Activated naive CD4-positive, alpha-beta T cell treated with anti-CD3 and anti-CD28 coated beads for 36 hours (primary cell): ENCODE measurements around the gene RAB10. TPM values are rescaled to one million over a fixed set of nuclear protein-coding genes. Genes with fewer than 3 reads are reported as not detected.
A peak's percentile ranks its signal among the peaks of the same experiment; 100 is the strongest.
"Not testable (repeated sequence)": the region's sequence is repeated elsewhere in the genome, so short reads cannot be mapped to it uniquely, and the experiment has no call there.

ENCODE experiments used
- CTCF ChIA-PET: fragments of 350-600 bp; sonication (Branson Sonifier 250); formaldehyde crosslinking; loops from one replicate; lab custom pipeline; 2021; ENCODE audit warnings: antibody characterized with exemption; lab: Charles Lee
- DNase-seq: peaks from one replicate; pipeline ENCODE4 v3.0.0-alpha.2; 2020
- H3K27ac Mint-ChIP-seq: one replicate; pipeline ENCODE4 v1.8.0; 2021; ENCODE audit warnings: mild to moderate bottlenecking, mixed read lengths
- H3K27me3 Mint-ChIP-seq: one replicate; pipeline ENCODE4 v1.8.0; 2021; ENCODE audit warnings: low read depth, mixed read lengths
- H3K36me3 Mint-ChIP-seq: one replicate; pipeline ENCODE4 v1.8.0; 2021; ENCODE audit warnings: low read depth, mixed read lengths
- H3K4me1 Mint-ChIP-seq: one replicate; pipeline ENCODE4 v1.8.0; 2021; ENCODE audit warnings: low read depth, mixed read lengths
- H3K4me3 Mint-ChIP-seq: one replicate; pipeline ENCODE4 v1.8.0; 2021; ENCODE audit warnings: mild to moderate bottlenecking, moderate library complexity, mixed read lengths
- H3K9me3 Mint-ChIP-seq: one replicate; pipeline ENCODE4 v1.8.0; 2021; ENCODE audit warnings: mixed read lengths
- intact Hi-C: fragments of 100-400 bp; cut with micrococcal nuclease; formaldehyde crosslinking; loops from one replicate; pipeline ENCODE4 v1.15.1; 2023
- total RNA-seq, 2 experiments: library from RNA; stranded (reverse); gene quantifications; one replicate each; pipeline ENCODE4 v1.2.3, GENCODE V29; 2021

Gene RAB10
- total RNA-seq, 2 experiments from 2014 or later = 84.2 to 93.0 TPM

- H3K27me3 Mint-ChIP-seq = peaks cover 11% of the 10 kb centered on the region
- no peaks in the 10 kb centered on the region for H3K4me1 Mint-ChIP-seq
- no peaks in the 10 kb centered on the region for H3K36me3 Mint-ChIP-seq
- intact Hi-C loops = no loop called here
- H3K4me3 Mint-ChIP-seq = no peak overlapping the region
- H3K27ac Mint-ChIP-seq = no peak overlapping the region
- no peaks in the 10 kb centered on the region for H3K9me3 Mint-ChIP-seq
- CTCF ChIA-PET = interaction anchor here (0.6 to 1.4 kb wide), 5 partner anchors 11 to 481 kb away, joined by 3 to 4 read pairs (median 3); no protein-coding TSS in a partner anchor
- no peak for DNase-seq
Measured at GRCh38 chr2:26148501-26148900, 114.6 kb downstream of the RAB10 start.

DNA sequence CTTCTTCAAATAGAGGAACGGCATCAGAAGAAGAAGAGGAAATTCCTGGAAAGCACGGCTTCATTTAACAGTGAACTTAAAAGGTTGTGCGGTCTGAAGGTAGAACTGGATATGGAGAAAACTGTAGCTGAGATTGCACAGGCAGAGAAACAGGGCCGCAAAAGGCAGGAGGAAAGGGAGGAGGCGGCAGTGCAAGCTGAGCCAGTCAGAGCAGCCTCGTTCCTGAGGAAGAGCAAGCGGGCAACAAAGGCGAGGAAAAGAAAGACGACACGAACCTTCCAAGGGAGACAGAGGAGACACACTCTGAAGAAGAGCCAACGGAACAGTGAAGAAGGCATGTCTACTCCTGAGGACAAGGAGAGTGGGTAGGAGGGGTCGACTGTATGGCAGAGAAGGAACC lies 116.4 kb downstream of the RAB10 start:
- Mint-ChIP-seq H3K4me3 (no peak overlapping the region), H3K27me3 (peaks cover 11% of the 10 kb centered on the region), H3K9me3 (no peaks in the 10 kb centered on the region), H3K27ac (no peak overlapping the region), H3K4me1 (no peaks in the 10 kb centered on the region), H3K36me3 (no peaks in the 10 kb centered on the region)
- DNase-seq = no peak
- CTCF ChIA-PET = interaction anchor here (2.1 kb wide), 1 partner anchor 159 kb away, joined by 5 read pairs; no protein-coding TSS in a partner anchor
- intact Hi-C loops = no loop called here

GRCh38 chr2:26157580-26157979 lies 123.7 kb downstream of the RAB10 start:
- Mint-ChIP-seq H3K36me3 (no peaks in the 10 kb centered on the region), H3K4me3 (no peak overlapping the region), H3K27ac (no peak overlapping the region), H3K9me3 (no peaks in the 10 kb centered on the region), H3K4me1 (no peaks in the 10 kb centered on the region), H3K27me3 (no peaks in the 10 kb centered on the region)
- CTCF ChIA-PET = interaction anchor here (0.6 kb wide), 1 partner anchor 24 kb away, joined by 3 read pairs; no protein-coding TSS in a partner anchor
- intact Hi-C loops = no loop called here
- no peak for DNase-seq

DNA sequence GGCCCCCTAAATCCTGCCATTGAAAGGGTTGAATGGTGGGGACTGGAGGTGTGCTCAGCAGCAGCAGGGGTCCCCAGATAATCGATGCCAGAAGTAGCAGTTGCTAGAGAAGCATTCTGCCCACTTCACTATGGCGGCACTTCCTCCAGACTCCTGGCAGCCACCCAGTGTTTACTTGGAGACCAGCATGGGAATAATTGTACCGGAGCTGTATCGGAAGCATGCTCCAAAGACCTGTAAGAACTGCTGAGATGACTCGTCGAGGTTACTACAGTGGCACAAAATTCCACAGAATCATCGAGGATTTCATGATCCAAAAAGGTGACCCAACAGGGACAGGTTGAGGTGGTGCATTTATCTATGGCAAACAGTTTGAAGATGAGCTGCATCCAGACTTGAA lies 128.0 kb downstream of the RAB10 start:
- Mint-ChIP-seq H3K4me3 (no peak overlapping the region), H3K36me3 (no peaks in the 10 kb centered on the region), H3K27ac (no peak overlapping the region), H3K27me3 (no peaks in the 10 kb centered on the region), H3K9me3 (no peaks in the 10 kb centered on the region), H3K4me1 (no peaks in the 10 kb centered on the region)
- intact Hi-C loops = no loop called here
- CTCF ChIA-PET = interaction anchor here (1.0 kb wide), 1 partner anchor 211 kb away, joined by 4 read pairs; no protein-coding TSS in a partner anchor
- no peak for DNase-seq

DNA sequence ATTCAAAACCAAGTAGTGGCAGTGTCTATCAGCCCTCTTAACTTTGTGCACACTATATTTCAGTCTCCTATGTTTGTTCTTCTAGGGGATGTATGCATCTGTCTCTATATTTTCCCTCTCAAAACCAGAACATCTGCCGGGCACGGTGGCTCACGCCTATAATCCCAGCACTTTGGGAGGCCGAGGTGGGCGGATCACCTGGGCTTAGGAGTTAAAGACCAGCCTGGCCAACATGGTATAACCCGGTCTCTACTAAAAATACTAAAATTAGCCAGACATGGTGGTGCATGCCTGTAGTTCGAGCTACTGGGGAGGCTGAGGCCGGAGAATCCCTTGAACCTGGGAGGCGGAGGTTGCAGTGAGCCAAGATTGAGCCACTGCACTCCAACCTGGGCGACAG lies 129.1 kb downstream of the RAB10 start:
- DNase-seq = no peak
- intact Hi-C loops = no loop called here
- Mint-ChIP-seq H3K4me1 (no peaks in the 10 kb centered on the region), H3K4me3 (no peak overlapping the region), H3K27me3 (no peaks in the 10 kb centered on the region), H3K9me3 (no peaks in the 10 kb centered on the region), H3K27ac (no peak overlapping the region), H3K36me3 (no peaks in the 10 kb centered on the region)
- CTCF ChIA-PET = no interaction called here

DNA sequence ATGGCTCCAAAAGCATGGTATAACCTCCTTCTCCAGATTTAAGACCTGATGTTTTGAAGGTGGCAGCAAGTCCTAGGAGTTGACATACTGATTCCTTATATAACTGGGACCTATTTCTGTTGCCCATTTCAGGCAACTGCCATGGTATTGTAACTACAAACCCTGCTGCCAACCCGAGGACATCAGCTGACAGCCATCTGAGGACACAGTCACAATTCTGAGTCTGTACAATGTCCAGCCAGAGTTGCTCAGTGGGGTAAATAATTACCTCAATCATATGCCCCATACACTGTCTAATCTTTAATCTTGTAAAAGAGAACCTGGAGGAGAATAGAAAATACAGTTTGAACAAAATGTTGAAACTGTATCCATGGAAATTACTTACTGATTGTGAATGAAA lies 130.3 kb downstream of the RAB10 start:
- H3K27me3 Mint-ChIP-seq = no peaks in the 10 kb centered on the region
- intact Hi-C loops = no loop called here
- H3K27ac Mint-ChIP-seq = no peak overlapping the region
- no peak for DNase-seq
- H3K36me3 Mint-ChIP-seq = no peaks in the 10 kb centered on the region
- CTCF ChIA-PET = no interaction called here
- H3K4me3 Mint-ChIP-seq = no peak overlapping the region
- no peaks in the 10 kb centered on the region for H3K9me3 Mint-ChIP-seq
- H3K4me1 Mint-ChIP-seq = no peaks in the 10 kb centered on the region

- Mint-ChIP-seq H3K4me3 (no peak overlapping the region), H3K27me3 (no peaks in the 10 kb centered on the region), H3K36me3 (no peaks in the 10 kb centered on the region), H3K4me1 (no peaks in the 10 kb centered on the region), H3K9me3 (no peaks in the 10 kb centered on the region), H3K27ac (peak overlapping the region; percentile 59)
- CTCF ChIA-PET = interaction anchor here (0.7 kb wide), 1 partner anchor 201 kb away, joined by 3 read pairs; no protein-coding TSS in a partner anchor
- no peak for DNase-seq
- intact Hi-C loops = no loop called here
Measured at GRCh38 chr2:26164641-26165211, 130.8 kb downstream of the RAB10 start.

DNA sequence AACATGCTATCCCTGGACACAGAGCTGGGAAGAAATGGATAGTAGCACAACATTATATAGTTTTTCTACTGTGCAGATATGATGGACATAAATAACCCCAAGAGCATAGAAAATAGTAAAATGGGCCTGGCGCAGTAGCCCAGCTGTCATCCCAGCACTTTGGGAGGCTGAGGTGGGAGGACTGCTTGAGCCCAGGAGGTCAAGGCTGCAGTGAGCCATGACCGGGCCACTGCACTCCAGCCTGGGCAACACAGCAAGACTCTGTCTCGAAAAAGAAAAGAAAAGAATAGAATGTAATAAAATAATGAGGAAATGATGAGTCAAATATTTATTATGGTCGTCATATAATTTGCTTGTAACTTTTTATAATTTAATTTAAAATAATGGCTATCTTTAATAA lies 131.5 kb downstream of the RAB10 start:
- Mint-ChIP-seq H3K4me3 (no peak overlapping the region), H3K4me1 (no peaks in the 10 kb centered on the region), H3K9me3 (no peaks in the 10 kb centered on the region), H3K27me3 (no peaks in the 10 kb centered on the region), H3K27ac (no peak overlapping the region), H3K36me3 (no peaks in the 10 kb centered on the region)
- no peak for DNase-seq
- CTCF ChIA-PET = interaction anchor here (0.7 kb wide), 1 partner anchor 201 kb away, joined by 3 read pairs; no protein-coding TSS in a partner anchor
- intact Hi-C loops = no loop called here

- H3K4me1 Mint-ChIP-seq, H3K36me3 Mint-ChIP-seq, H3K4me3 Mint-ChIP-seq, DNase-seq, intact Hi-C loops, H3K27me3 Mint-ChIP-seq, H3K9me3 Mint-ChIP-seq, H3K27ac Mint-ChIP-seq: not testable (repeated sequence)
- CTCF ChIA-PET = interaction anchor here (0.6 to 0.8 kb wide), 2 partner anchors 164 to 214 kb away, joined by 3 read pairs; no protein-coding TSS in a partner anchor
Measured at GRCh38 chr2:26166541-26166940, 132.7 kb downstream of the RAB10 start.

GRCh38 chr2:26168785-26169184 lies 134.9 kb downstream of the RAB10 start:
- intact Hi-C loops = no loop called here
- no peaks in the 10 kb centered on the region for H3K36me3 Mint-ChIP-seq
- H3K4me1 Mint-ChIP-seq = peaks cover 9% of the 10 kb centered on the region
- CTCF ChIA-PET = interaction anchor here (0.6 to 1.0 kb wide), 2 partner anchors 98 to 117 kb away, joined by 3 to 4 read pairs; no protein-coding TSS in a partner anchor
- peaks cover 11% of the 10 kb centered on the region for H3K27me3 Mint-ChIP-seq
- H3K27ac Mint-ChIP-seq = no peak overlapping the region
- H3K9me3 Mint-ChIP-seq = no peaks in the 10 kb centered on the region
- DNase-seq = no peak
- H3K4me3 Mint-ChIP-seq = no peak overlapping the region

DNA sequence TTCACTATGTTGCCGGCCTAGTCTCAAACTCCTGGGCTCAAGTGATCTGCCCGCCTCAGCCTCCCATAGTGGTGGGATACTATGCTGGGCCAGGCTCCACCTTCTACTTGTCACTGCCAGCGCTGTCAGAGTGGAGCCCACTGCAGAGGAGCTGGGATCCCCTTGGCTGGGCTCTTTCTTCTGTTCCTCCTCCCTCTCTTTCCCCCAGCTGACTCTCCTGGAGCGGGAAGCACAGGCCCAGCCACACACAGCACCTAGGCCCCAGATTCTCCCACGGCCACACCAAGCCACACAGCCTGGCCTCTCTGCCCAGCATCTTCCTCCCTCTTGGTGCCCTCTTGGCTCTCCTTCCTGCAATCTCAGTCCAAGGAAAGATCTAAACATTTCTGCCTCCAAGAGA lies 135.3 kb downstream of the RAB10 start:
- intact Hi-C loops = no loop called here
- no peak overlapping the region for H3K27ac Mint-ChIP-seq
- DNase-seq = no peak
- CTCF ChIA-PET = interaction anchor here (1.0 to 1.2 kb wide), 2 partner anchors 98 to 218 kb away, joined by 4 read pairs; no protein-coding TSS in a partner anchor
- peaks cover 12% of the 10 kb centered on the region for H3K27me3 Mint-ChIP-seq
- no peak overlapping the region for H3K4me3 Mint-ChIP-seq
- peaks cover 9% of the 10 kb centered on the region for H3K4me1 Mint-ChIP-seq
- H3K9me3 Mint-ChIP-seq = no peaks in the 10 kb centered on the region
- H3K36me3 Mint-ChIP-seq = no peaks in the 10 kb centered on the region

GRCh38 chr2:26169681-26170414 lies 136.0 kb downstream of the RAB10 start:
- Mint-ChIP-seq H3K27ac (no peak overlapping the region), H3K9me3 (no peaks in the 10 kb centered on the region), H3K27me3 (peaks cover 19% of the 10 kb centered on the region), H3K36me3 (no peaks in the 10 kb centered on the region), H3K4me3 (no peak overlapping the region), H3K4me1 (peaks cover 12% of the 10 kb centered on the region)
- intact Hi-C loops = no loop called here
- CTCF ChIA-PET = interaction anchor here (1.0 to 1.2 kb wide), 2 partner anchors 97 to 219 kb away, joined by 4 read pairs; no protein-coding TSS in a partner anchor
- no peak for DNase-seq
